Glomerular visceral epithelial cell (primary cell): Measurements from ENCODE around the gene FARP1.
A peak's percentile ranks its signal among the peaks of the same experiment; 100 is the strongest.

Experiments used
- DNase-seq: peaks from one replicate; pipeline ENCODE4 v3.0.0-alpha.2; 2016; ENCODE audit errors: extremely low spot score

FARP1 gene

DNA sequence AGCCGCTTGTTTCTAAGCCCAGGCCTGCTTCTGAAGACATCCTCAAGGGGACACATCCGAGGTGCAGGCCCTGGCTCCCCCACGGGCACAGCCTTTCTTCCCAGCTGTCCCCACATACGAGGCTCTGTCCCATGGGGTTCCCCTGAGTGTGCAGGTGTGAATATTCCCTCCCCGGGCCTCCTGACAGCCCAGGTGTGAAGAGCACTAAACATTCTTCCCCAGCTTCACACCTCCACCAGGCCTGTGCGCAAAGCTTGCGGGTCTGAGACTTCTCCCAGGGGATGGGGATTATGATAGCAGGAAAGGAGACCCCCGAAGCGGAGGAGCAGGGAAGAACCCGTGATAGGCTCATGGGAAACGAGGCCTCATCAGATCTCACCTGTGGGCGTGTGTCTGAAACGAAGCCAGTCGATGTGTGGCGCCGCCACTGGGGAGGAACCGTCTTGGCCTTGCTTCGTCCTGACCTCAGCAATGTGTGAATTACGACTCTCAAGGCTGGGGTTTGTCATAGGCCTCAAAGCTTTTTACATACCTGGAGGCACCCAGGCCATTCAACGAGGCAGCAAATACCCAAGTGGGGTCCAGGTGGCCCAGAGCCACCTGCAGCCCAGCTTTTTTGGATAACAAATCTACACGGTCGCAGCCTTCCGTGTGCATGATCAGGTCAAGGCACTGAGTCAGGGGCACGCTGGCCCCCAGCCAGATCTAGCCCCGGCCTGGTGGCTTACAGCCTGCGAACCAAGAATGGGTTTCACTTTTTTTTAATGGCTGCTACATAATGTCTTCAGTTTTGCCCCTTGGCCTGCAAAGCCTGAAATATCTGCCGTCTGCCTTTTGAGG lies 299.7 kb downstream of the FARP1 start:
- DNase-seq = no peak

DNA sequence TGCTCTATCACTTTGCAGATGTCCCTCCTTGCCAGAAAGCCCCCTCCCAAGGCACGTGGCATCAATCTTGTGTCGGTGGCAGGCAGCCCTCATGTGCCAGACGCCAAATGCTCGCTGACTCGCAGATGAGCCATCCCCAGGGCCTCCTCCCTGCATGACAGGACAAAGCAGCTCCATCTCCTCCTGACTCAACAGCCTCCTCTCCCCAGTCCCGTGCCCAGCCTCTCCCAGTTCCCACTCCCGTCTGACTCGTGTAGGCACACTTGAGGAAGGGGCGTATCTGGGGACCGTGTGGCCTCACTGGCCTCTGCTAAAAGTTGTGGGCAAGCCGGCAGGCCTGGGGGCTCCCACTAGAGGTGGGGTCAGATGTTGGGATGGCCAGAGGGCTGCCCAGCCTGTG lies 300.4 kb downstream of the FARP1 start:
- peak; percentile 64 for DNase-seq

DNA sequence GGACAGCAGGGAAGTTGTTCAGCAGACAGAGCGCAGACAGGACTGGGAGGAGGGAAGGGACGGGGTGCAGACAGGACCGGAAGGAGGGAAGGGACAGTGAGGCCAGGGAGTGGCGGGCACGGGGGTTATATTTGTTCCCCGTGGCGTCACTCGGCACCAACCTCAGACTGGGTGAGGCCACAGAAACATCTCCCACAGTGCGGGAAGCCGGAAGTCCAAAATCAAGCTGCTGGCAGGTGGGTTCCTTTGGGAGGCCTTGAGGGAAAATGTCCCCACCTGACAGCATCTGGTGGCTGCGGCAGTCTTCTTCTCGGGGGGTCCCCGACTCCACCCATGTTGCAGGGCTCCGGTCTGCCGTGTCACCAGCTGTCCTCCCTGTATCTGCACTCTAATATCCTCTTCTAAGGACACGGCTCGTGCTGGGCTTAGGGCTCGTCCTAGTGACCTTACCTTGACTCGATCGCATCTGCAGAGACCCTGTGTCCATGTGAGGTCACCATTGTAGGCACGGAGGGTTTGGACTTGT lies 301.0 kb downstream of the FARP1 start:
- DNase-seq = no peak

DNA sequence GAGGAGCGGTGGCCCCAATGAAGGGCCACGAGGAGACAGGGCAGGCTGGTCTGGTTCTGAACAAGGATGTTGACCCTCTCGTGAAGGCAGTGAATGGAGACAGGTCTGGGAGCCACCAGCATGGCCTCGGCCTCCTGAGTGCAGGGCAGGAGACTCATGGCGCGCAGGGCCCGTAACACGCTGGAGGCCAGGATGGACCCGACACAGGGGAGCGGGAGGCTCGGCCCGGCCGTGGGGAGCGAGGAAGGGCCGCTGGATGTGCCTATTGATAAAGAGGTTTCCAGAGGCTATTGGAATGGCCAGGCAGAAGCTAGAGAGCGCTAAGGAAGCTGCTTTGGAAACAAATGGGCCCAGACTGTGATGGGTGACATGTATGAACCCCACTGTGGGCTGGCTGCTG lies 301.5 kb downstream of the FARP1 start:
- no peak for DNase-seq

DNA sequence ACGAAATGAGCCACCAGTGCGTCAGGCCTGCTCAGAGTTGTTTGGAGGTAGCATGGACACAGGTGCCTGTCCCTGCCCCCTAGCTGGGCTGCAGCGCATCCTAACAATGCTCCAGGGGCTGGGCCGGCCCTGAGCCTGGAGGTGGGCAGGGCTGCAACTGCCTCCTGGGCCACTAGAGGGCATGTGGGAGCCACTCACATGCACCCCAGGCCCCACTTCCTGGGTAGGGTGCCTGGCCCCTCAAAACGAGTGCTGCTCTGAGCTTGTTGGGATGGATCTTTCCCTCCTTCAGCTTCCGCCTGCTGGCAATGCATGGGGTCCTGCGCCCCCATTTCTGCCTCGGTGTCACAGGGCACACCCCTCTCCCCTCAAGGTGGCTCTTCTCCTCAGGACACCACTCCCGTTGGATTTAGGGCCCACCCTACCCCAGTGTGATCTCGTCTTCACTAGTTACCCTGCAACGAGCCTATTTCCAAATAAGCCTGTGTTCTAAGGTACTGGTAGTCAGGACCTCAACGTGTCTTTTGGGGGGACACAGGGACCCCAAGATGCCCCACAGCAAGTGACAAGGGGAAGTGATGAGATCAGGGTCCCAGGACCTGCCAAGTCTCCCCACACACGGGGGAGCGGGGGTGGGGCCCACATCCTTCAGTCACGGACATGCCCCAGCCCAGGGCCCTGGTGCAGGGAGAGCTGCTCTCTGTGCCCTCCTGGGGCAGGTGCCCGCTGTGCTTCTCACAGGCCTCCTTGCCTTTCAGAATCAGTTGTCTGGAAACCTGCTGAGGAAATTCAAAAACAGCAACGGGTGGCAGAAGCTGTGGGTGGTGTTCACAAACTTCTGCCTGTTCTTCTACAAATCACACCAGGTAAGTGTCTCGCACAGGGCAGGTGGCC lies 302.7 kb downstream of the FARP1 start:
- peak; percentile 69 for DNase-seq

DNA sequence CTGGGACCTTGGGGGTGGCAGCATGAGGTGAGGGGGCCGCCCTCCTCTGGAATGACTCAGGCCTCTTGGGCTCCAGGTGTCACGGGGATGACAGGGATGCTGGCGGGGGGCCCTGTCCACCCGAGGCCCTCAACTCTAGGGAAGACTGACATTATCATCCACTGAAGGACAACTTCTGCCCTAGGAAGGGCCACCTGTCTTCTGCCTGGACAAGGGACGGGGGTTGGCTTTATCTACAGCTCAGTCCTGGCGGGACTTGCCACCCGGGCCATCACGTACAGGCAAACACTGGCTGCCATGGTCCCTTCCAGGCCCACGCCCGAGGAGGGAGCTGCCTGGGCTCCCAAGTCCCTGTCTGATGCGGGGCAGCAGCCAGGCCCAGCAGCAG lies 303.3 kb downstream of the FARP1 start:
- no peak for DNase-seq

DNA sequence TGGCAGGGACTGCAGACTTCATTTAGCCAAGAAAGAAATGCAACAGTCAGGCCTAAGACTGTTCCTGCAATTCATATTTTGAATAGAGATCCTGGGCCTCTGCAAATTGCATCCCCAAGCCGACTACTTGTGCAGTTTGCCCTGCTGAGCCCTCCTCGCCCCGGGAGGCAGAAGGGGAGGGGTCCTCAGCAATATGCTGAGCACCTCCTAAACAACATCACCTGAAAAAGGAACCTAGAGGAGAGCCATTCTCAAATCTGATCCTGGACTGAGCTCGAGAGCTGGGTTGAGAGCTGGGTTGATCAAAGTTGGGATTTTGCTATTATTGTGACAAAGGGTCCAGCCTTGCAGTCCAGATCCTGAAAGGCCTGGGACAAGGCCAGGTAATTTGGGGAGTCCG lies 304.2 kb downstream of the FARP1 start:
- DNase-seq = no peak

DNA sequence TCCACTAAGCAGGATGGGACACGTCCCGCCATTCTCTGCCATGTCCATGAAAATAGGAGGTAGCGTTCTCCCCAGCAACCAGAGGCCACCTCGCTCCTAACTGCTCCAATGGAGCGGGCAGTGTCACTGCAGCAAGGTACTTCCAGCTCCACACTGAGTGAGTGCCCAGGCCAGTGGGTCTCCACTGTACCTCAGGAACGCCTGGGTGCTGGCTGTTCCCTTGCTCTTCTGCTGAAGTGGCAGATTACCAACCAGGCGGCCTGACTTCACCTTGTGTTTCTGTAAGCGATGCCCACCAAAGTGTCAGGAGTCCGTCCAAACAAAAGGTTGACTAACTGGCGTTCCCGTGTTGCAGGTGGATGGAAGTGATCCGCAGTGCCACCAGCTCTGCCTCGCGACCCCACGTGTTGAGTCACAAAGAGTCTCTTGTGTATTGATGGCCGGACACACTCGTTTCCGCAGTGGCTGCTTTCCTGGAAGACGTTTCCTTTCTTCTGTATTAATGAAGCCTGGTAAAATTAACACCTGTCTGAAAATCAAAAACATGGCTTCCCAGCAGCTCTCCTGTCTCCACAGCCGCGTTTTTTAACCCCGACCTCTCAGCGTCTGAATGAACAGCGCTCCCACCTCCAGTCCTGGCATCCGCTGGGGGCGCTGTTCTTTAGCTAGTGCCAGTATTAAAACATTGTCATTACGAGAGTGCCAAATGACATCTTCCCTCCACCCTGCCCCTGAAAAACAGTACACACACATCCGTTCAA lies 305.2 kb downstream of the FARP1 start:
- DNase-seq = no peak

DNA sequence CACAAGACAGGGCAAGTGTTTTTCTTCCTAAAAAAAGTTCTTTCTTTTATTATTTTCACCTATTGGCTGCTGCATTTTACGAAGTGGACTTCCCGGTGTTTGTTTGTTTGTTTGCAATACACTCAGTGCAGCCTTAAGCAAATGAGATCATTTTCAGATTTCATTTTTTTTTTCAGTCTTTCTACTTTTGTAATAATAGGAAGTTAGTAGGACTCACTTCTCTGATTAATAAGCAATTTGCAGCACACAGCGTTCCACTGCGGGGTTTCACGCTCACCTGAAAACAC lies 305.7 kb downstream of the FARP1 start:
- DNase-seq = no peak

DNA sequence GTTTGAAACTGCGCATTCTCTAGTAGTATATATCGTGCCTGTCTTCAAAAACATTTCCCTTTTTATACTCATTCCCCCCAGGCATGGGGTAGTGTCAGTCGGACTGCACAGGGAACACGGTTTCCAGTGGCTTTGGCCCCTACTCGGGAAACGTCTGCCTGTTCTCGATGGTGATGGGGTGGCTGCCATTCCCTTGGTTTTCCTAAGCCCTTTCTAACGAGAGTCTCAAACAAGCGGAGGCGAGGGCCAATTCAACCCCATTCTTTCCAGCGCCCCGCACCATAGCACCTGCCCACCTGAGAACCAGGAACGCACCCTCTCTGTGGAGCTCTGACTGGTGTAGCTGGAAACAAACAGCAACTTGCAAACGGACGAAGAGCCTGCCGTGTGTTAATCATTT lies 306.4 kb downstream of the FARP1 start:
- DNase-seq = no peak

DNA sequence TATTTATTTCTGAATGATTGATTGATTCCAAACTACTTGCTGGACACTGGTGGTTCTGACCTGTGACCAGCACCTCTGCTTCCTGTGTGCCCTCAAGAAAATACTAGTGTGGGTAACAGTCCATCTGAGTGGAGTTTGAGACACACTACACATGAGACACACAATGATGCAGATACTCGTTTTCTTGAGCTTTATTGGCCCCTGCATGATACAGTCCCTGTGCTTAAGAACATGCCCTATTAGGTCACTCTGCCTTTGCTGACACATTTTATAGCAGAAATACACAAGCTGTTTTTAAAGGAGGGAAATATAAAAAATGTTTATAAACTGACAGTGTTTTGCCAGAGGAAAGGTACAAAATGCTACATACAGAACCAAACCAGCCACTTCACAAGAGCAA lies 307.1 kb downstream of the FARP1 start:
- DNase-seq = no peak

DNA sequence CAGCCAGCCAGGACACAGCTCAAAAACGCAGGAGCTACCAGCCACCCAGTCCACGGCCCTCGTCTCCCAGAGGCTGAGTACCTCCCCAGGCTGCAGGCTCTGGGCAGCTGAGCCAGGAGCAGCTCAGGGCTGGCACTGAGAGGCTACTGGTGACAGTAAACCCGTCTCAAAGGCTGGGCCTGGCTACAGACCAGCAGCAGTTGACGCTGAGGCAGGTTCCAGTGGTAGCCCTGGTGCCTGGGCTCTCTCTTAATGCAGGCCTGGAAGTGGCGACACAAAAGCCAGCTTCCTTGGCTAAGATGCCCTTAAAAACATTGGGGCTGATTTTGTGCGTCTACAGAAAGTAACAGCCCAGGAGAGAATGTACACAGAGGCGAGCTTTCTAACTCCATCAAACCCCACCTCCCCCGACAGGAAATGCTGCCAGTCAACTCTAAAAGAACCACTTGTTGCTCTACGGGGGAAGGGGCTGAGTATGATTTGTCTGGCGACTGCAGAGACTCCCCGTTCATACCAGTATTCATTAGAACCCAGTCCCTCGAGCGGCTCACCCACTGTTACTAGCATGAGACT lies 307.7 kb downstream of the FARP1 start:
- DNase-seq = no peak

DNA sequence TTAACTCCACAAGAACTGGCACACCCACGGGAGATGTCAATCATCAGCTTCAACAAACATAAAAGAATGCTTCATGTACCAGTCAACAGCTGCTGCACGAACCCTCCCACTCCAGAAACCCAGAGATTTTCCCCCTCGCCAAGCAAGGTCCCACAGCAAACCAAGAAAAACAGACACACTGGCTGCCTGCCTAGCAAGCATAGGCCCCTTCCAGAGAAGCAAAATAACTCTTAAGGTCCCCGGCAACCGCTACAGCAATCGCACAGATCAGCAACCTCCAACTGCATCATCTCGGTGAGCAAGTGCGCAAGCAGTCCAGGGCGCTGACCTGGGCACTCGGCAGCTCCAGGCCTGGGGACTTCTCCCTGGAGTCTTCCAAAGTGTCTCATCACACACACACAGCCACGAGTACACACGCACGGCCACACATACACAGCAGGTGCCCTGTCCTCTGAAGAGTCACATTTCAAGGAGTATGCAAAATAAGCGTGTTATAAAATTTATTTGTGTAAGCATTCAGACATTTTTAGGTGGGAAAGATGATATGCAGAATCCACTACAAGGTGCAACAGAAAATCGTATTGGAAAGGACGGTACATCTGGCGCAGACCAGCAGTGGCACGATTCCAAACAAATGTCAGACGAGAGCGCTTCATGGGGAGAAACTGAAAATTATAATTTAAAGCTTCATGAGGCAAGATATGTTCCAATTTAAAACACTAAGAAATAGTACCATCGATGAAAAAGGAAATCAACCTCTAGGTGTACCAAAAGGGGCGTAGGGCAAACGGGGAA lies 309.0 kb downstream of the FARP1 start:
- no peak for DNase-seq

DNA sequence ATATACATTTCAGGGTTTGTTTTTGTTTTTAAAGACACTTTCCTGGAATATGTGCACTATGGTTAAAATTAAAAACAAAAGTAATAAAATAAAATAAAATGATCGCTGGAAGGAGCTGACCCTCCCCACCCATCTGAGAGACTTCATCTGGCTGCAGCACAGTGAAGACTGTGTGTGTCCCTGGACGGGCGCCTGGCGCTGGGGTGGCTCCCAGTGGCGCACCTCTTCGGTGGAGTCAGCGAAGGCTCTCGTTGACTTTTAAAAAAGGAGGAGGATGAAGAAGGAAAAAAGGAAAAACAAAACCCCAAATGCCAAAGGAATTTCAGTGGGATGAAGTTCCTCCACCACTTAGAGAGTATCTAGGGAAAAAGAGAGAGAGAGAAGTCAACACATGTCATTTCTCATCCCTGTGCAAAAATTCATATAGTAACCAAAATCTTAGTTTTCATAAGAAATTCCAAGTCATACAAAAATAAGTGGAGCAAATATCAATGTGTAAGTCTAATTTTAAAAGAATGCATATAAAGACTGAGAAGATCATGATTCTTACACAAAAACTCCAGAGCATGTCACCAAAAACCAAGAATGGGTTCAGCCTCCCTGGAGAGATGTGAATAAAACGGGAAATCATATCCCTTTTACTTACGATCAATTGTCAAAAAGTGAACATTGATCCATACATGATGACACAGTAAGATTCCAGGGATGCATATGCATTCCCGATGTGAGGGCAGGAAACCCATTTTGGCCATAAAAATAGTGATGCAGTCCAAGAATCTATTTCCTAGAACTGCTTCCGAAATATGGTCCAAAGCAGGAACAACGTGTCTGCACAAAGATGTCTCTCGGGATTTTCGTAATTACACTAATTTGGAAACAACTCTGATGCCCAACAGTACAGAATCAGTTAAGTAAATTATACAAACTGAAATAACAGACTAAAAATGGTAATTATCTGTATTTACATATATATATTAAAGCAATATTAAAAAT lies 310.3 kb downstream of the FARP1 start:
- DNase-seq = no peak

DNA sequence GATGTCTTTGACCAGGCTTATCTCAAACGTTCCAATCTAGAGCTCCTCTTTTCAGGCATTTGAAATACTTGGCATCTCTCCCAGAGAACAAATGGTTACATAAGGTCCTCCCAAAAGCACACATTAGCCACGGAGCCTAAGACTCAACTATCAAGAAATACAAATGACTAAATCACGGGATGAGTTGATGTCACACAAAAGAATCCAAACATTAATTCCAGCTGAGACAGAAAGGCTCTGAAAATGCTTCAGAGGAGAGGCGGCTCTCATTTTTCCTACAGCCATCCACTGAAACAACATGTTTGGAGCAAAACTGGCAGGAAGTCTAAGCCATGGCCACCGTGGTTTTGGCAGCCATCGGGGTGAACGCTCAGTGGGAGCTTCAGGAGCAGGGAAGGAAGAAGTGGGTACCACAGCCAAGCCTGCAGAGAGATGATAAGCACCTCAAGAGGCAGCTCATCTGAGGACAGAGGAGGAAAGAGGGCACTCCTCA lies 311.5 kb downstream of the FARP1 start:
- peak; percentile 48 for DNase-seq

DNA sequence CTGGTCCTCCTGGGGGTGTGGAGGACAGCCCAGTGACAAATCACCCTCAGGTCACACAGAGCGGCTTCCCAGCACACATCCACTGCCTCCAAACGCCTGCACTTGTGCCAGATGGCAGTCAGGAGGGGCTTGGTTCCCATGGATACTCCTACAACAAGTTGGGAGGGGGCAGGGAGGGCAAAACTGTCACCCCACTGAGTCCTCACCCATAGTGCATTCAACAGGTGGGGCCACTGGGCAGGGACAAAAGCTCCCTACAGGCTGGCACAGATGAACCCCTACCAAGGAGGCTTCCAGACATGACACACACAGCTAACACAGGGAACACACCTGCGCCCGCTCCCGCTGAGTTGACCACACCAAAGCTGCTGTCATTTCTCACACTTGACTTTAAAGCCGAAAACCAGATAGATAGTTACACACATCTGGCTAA lies 313.5 kb downstream of the FARP1 start:
- DNase-seq = no peak

DNA sequence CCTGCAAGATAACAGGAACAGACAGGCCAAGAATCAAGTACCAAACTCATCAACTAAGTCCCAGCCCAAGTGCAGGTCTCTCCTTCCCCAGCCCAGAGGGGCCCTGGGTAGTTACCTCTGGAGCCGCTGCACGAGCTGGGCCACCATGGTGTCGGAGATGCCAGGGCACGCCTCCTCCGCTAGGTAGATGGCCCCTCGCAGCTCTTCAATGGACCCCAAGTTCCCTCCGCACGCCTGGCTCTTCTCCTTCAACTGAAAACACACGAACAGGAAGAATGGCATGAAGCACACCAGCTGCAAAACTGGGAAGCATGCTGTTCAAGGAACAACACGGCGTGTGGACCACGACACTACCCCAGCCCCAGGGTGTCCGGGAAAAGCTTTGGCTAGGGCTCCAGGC lies 314.2 kb downstream of the FARP1 start:
- DNase-seq = no peak

DNA sequence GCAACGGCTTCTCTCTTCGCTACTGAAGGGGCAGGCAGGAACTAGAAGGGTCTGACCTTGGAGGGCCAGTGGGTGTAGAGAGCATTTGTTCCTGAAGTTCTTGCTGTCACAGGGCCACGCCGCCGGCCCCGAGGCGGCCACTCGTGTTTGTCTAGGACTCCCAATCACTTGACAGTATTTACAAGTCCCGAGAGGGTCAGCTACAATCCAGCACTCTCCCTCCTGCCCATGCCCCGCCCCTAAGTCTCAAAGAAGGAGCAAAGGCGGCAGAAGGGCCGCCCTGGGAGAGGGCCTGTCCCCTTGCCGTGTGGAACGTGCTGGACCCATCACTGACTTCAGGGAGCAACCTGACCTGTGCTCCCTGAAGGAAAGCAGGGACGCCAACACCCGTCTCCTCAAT lies 315.5 kb downstream of the FARP1 start:
- DNase-seq = no peak

DNA sequence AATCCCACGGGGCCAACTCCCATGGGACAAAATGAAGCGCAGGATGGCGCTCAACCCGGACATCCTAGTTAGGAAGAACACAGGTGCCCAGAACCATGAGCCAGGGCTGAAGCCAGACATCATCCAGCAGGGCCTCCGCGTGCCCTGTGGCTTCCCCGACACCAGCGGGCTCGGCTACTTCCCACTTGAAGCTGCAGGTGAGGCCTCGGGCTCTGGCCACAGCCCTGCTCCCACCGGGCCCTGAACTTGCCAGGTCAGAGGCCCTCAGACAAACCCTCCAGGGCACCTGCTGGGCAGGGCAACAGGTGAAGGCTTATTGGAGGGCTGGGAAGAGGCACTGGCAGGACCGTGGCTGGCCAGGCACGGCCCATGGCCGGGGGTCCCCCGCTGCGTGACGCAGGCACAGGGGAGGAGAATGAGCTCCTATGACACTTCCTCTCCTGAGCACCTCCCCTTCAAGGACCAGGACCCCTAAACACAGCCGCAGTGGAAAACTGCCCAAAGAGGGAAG lies 316.3 kb downstream of the FARP1 start:
- DNase-seq = no peak
